DMS153 (cell line): Measurements from ENCODE around the gene OMP.
A peak's percentile ranks its signal among the peaks of the same experiment; 100 is the strongest.

Experiments
- DNase-seq: peaks from one replicate; lab custom pipeline; 2025; lab: John Stamatoyannopoulos, UW

The OMP gene

GRCh38 chr11:77123591-77123990 lies 21.0 kb downstream of the OMP start:
- no peak for DNase-seq

GRCh38 chr11:77124041-77124440 lies 21.4 kb downstream of the OMP start:
- no peak for DNase-seq

GRCh38 chr11:77124488-77124887 lies 21.8 kb downstream of the OMP start:
- no peak for DNase-seq

GRCh38 chr11:77125191-77125590 lies 22.6 kb downstream of the OMP start:
- no peak for DNase-seq

GRCh38 chr11:77125695-77126094 lies 23.1 kb downstream of the OMP start:
- no peak for DNase-seq

- DNase-seq, result no peak
These were observed 23.6 kb downstream of the OMP start for GRCh38 chr11:77126156-77126775.

- no peak for DNase-seq
These were observed 24.2 kb downstream of the OMP start for GRCh38 chr11:77126861-77127234.

- no peak for DNase-seq
These were observed 24.7 kb downstream of the OMP start for GRCh38 chr11:77127235-77127911.

- DNase-seq, result peak; percentile 50
These were observed 25.5 kb downstream of the OMP start, which contains the start of gene MYO7A for GRCh38 chr11:77127920-77128691. Gene MYO7A (plus strand): TSS chr11:77128246. CDS start chr11:77130635, 2,389 bp downstream.

- no peak for DNase-seq
These were observed 26.6 kb downstream of the OMP start for GRCh38 chr11:77129069-77129841.

- DNase-seq, result no peak
These were observed 27.5 kb downstream of the OMP start for GRCh38 chr11:77129842-77130756.

- DNase-seq, result no peak
These were observed 28.3 kb downstream of the OMP start for GRCh38 chr11:77130763-77131513.

GRCh38 chr11:77131560-77131959 lies 28.9 kb downstream of the OMP start:
- no peak for DNase-seq

- no peak for DNase-seq
These were observed 32.4 kb downstream of the OMP start for GRCh38 chr11:77135069-77135468.

GRCh38 chr11:77136074-77136473 lies 33.4 kb downstream of the OMP start:
- DNase-seq, result no peak

GRCh38 chr11:77136784-77137420 lies 34.3 kb downstream of the OMP start:
- no peak for DNase-seq

- DNase-seq, result no peak
These were observed 34.8 kb downstream of the OMP start for GRCh38 chr11:77137421-77137820.

- DNase-seq, result no peak
These were observed 35.5 kb downstream of the OMP start for GRCh38 chr11:77138106-77138649.

- DNase-seq, result no peak
These were observed 36.6 kb downstream of the OMP start for GRCh38 chr11:77139201-77139600.
